ENCODE measurements around the gene CCL4. TPM values are rescaled to one million over a fixed set of nuclear protein-coding genes. Genes with fewer than 3 reads are reported as not detected.
A peak's percentile ranks its signal among the peaks of the same experiment; 100 is the strongest.
"Not testable (repeated sequence)": the region's sequence is repeated elsewhere in the genome, so short reads cannot be mapped to it uniquely, and the experiment has no call there.

Gene CCL4
- total RNA-seq, 1 donor from 2014 or later: 7.1 TPM

GRCh38 chr17:36118477-36119353, 15.1 kb downstream of the CCL4 start:
- no peak for DNase-seq

GRCh38 chr17:36120221-36120620, 16.6 kb downstream of the CCL4 start:
- no peak for DNase-seq

- DNase-seq: not testable (repeated sequence)
These were observed 17.5 kb downstream of the CCL4 start for GRCh38 chr17:36121099-36121498.

GRCh38 chr17:36123431-36123830, 19.8 kb downstream of the CCL4 start:
- no peak for DNase-seq

- DNase-seq: no peak
These were observed 21.5 kb downstream of the CCL4 start for GRCh38 chr17:36124879-36125824.

- no peak for DNase-seq
These were observed 23.7 kb downstream of the CCL4 start for GRCh38 chr17:36127199-36127893.

- DNase-seq: no peak
These were observed 24.3 kb downstream of the CCL4 start for GRCh38 chr17:36127911-36128310.

GRCh38 chr17:36128411-36128978, 24.9 kb downstream of the CCL4 start:
- no peak for DNase-seq

- no peak for DNase-seq
These were observed 26.0 kb downstream of the CCL4 start for GRCh38 chr17:36129616-36130015.

- no peak for DNase-seq
These were observed 26.7 kb downstream of the CCL4 start for GRCh38 chr17:36130346-36130745.

GRCh38 chr17:36131421-36131820, 27.8 kb downstream of the CCL4 start:
- DNase-seq: no peak

GRCh38 chr17:36131931-36132330, 28.3 kb downstream of the CCL4 start:
- no peak for DNase-seq

- no peak for DNase-seq
These were observed 28.8 kb downstream of the CCL4 start for GRCh38 chr17:36132421-36132831.

GRCh38 chr17:36133602-36134236, 30.1 kb downstream of the CCL4 start:
- DNase-seq: peak; percentile 56

GRCh38 chr17:36135465-36135864, 31.8 kb downstream of the CCL4 start:
- no peak for DNase-seq

GRCh38 chr17:36136036-36136435, 32.4 kb downstream of the CCL4 start:
- no peak for DNase-seq

GRCh38 chr17:36136439-36136838, 32.8 kb downstream of the CCL4 start:
- no peak for DNase-seq

GRCh38 chr17:36142235-36142634, 38.6 kb downstream of the CCL4 start:
- no peak for DNase-seq

GRCh38 chr17:36142806-36143205, 39.2 kb downstream of the CCL4 start:
- no peak for DNase-seq

GRCh38 chr17:36144014-36144413, 40.4 kb downstream of the CCL4 start:
- DNase-seq: no peak

GRCh38 chr17:36144981-36145729, 41.5 kb downstream of the CCL4 start:
- DNase-seq: no peak

Data from skin of body (tissue), 2 donors.